HFFc6 (cell line): ENCODE measurements around the gene NRARP. TPM values are rescaled to one million over a fixed set of nuclear protein-coding genes. Genes with fewer than 3 reads are reported as not detected.

ENCODE experiments used
- DNase-seq: peaks from one replicate; pipeline ENCODE4 v3.0.0-alpha.2; 2018
- H3K27ac Mint-ChIP-seq: 2 replicates; pipeline ENCODE4 v1.8.0; 2020; ENCODE audit warnings: mild to moderate bottlenecking, mixed read lengths
- H3K27me3 Mint-ChIP-seq: 2 replicates; pipeline ENCODE4 v1.8.0; 2021; ENCODE audit warnings: mild to moderate bottlenecking, moderate library complexity, mixed read lengths; ENCODE audit not compliant: insufficient read depth
- H3K36me3 Mint-ChIP-seq: 2 replicates; pipeline ENCODE4 v1.8.0; 2021; ENCODE audit warnings: low read depth, mixed read lengths
- H3K4me1 Mint-ChIP-seq: 2 replicates; pipeline ENCODE4 v1.8.0; 2020; ENCODE audit warnings: low read depth, mixed read lengths
- H3K4me3 Mint-ChIP-seq: 2 replicates; pipeline ENCODE4 v1.8.0; 2020; ENCODE audit warnings: mild to moderate bottlenecking, moderate library complexity, mixed read lengths
- H3K9me3 Mint-ChIP-seq: 2 replicates; pipeline ENCODE4 v1.8.0; 2020; ENCODE audit warnings: mild to moderate bottlenecking, mixed read lengths
- total RNA-seq, 6 experiments: library from RNA; stranded (reverse); fragmentation: NEBNext Ultra II Directional; extraction: Animal tissue kit (Norgen Biotek cat#: 25700); gene quantifications; 2 replicates in 1 of 6; 3 replicates in 5 of 6; pipeline ENCODE4 v1.2.3, GENCODE V29; 2021
- TF ChIP-seq, protein P1 (sequence below): fragments of 200-600 bp; sonication (generic); IDR thresholded peaks from 2 replicates; pipeline ENCODE4 v1.5.0; 2021; ENCODE audit warnings: antibody characterized with exemption, mild to moderate bottlenecking

The NRARP gene
- total RNA-seq, 6 experiments from 2014 or later: 0.09 to 0.36 (median 0.17) TPM; not detected in 1

DNA sequence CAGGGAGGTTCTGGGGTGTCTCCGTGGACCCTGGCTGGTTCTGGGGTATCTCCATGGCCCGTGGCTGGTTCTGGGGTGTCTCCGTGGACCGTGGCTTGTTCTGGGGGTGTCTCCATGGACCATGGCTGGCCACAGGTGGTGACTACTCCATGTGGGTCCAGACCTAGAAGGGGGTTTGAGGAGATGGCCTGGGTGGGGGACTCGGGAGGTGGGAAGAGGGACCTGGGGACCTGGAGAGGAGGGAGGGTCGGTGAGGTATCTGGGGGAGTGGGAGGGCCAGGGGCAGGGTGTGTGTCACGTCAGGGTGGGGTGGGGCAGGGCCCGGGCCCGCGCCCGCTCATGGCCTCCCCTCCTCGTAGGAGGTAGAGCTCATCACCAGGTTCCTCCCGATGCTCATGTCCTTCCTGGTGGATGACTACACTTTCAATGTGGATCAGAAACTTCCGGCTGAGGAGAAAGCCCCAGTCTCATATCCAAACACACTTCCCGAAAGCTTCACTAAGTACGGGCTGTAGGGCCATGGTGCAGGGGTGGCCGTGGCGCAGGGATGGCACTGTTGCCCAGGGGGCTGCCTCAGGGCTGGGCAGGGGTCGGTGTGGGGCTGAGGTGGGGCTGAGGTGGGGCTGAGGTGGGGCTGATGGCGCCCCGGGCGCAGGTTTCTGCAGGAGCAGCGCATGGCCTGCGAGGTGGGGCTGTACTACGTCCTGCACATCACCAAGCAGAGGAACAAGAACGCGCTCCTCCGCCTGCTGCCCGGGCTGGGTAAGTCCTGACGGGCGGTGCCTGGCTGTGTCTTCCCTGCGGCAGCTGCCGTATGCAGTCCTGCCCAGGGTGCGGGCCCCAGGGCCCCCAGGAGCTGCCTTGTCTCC, 35.3 kb downstream of the NRARP start:
- Mint-ChIP-seq H3K27ac (no peak overlapping the region), H3K9me3 (no peaks in the 10 kb centered on the region), H3K4me1 (peaks cover 26% of the 10 kb centered on the region), H3K36me3 (peaks cover 21% of the 10 kb centered on the region), H3K4me3 (no peak overlapping the region), H3K27me3 (peaks cover 2% of the 10 kb centered on the region)
- no peak for DNase-seq
- TF ChIP-seq, protein P1, sequence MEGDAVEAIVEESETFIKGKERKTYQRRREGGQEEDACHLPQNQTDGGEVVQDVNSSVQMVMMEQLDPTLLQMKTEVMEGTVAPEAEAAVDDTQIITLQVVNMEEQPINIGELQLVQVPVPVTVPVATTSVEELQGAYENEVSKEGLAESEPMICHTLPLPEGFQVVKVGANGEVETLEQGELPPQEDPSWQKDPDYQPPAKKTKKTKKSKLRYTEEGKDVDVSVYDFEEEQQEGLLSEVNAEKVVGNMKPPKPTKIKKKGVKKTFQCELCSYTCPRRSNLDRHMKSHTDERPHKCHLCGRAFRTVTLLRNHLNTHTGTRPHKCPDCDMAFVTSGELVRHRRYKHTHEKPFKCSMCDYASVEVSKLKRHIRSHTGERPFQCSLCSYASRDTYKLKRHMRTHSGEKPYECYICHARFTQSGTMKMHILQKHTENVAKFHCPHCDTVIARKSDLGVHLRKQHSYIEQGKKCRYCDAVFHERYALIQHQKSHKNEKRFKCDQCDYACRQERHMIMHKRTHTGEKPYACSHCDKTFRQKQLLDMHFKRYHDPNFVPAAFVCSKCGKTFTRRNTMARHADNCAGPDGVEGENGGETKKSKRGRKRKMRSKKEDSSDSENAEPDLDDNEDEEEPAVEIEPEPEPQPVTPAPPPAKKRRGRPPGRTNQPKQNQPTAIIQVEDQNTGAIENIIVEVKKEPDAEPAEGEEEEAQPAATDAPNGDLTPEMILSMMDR: no peak

DNA sequence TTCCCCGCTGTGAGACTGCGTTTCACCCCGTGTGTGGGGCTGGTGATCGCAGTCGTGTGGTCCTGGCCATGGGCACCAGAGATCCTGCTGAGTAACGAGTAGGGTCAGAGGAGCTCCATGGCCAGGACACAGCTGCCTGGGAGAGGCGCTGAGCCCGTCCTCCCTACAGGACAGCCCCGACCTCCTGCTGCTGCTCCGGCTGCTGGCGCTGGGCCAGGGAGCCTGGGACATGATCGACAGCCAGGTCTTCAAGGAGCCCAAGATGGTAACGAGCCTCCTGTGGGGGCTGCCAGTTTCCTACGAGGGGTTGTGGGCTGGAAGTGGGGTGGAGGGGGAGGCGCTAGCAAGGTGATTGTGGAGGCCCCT, 35.9 kb downstream of the NRARP start:
- no peak for DNase-seq
- Mint-ChIP-seq H3K4me1 (peaks cover 30% of the 10 kb centered on the region), H3K4me3 (no peak overlapping the region), H3K27me3 (peaks cover 2% of the 10 kb centered on the region), H3K9me3 (no peaks in the 10 kb centered on the region), H3K36me3 (peaks cover 26% of the 10 kb centered on the region), H3K27ac (no peak overlapping the region)
- TF ChIP-seq, protein P1: no peak

DNA sequence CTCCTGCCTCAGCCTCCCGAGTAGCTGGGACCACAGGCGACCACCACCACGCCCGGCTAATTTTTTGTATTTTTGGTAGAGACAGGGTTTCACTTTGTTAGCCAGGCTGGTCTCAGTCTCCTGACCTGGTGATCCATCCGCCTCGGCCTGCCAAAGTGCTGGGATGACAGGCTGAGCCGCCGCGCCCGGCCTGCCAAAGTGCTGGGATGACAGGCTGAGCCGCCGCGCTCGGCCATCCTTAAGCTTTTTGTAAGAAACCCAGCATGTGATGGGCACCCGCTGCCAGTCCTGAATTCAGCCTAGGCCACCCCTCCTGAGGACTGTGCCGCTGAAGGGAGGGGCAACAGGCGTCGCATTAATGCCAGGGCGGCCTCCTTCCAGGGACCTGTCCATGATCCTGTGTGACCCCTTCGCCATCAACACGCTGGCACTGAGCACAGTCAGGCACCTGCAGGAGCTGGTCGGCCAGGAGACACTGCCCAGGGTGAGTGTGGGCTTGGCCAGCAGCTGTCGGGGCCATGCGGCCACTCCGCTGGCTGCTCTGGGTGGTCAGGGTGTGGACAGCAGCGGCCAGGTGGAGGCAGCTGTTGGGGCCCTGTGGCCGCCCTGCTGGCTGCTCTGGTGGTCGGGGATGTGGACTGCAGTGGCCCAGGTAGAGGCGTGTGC, 36.4 kb downstream of the NRARP start:
- Mint-ChIP-seq H3K4me3 (no peak overlapping the region), H3K4me1 (peaks cover 30% of the 10 kb centered on the region), H3K27ac (no peak overlapping the region), H3K36me3 (peaks cover 26% of the 10 kb centered on the region), H3K9me3 (no peaks in the 10 kb centered on the region), H3K27me3 (peaks cover 2% of the 10 kb centered on the region)
- DNase-seq: no peak
- TF ChIP-seq, protein P1: no peak

DNA sequence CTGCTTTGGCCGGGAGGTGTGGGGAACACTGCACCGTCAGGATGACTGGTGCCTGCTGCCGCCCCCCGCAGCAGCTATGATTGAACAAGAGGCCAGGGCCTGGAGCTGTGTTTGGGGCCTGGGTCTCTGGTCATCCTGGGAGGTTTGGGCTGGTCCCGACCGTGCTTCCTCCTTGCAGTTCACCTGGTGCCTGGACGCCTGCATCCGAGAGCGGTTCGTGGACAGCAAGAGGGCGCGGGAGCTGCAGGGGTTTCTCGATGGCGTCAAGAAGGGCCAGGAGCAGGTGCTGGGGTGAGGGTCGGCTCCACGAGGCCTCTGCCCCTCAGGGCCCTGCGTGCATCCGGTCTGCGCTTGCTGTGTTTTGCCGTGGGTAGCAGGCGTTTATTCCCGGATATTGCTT, 38.0 kb downstream of the NRARP start:
- H3K36me3 Mint-ChIP-seq: peaks cover 16% of the 10 kb centered on the region
- no peak for DNase-seq
- H3K27ac Mint-ChIP-seq: no peak overlapping the region
- no peaks in the 10 kb centered on the region for H3K9me3 Mint-ChIP-seq
- H3K4me1 Mint-ChIP-seq: peaks cover 22% of the 10 kb centered on the region
- H3K4me3 Mint-ChIP-seq: no peak overlapping the region
- H3K27me3 Mint-ChIP-seq: peaks cover under 1% of the 10 kb centered on the region
- TF ChIP-seq, protein P1: no peak

DNA sequence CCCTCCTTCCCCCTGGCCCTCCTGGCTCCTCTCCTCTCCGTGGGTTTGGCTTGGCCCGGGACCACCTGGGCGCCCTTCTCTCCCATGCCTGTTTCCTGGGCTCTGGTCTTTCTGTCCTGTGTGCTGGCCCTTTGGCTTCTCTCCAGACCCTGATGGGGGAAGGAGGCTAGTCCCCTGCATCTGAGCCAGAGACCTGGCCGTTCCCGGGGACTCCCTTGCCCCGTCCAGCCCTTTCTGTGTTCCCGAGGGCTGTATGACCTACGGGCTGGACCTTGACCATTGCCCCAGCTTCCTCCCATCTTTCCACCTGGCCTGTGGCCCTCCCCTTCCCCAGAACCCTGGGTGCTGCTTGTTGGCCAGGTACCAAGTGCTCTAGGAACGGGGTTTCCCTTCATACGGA, 38.6 kb downstream of the NRARP start:
- no peak for DNase-seq
- Mint-ChIP-seq H3K36me3 (peaks cover 10% of the 10 kb centered on the region), H3K27me3 (no peaks in the 10 kb centered on the region; the same call in 1 of the 2 replicates), H3K9me3 (no peaks in the 10 kb centered on the region), H3K4me1 (peaks cover 16% of the 10 kb centered on the region), H3K27ac (no peak overlapping the region), H3K4me3 (no peak overlapping the region)
- TF ChIP-seq, protein P1: no peak
